GM23338 (cell line): ENCODE measurements around the gene MICB. TPM values are rescaled to one million over a fixed set of nuclear protein-coding genes. Genes with fewer than 3 reads are reported as not detected.

Source experiments
- ATAC-seq: fragments of 200-7000 bp; cut with Tn5 transposase; 3 replicates; pipeline ENCODE4 v1.9.1; 2020
- DNase-seq: peaks from one replicate; pipeline ENCODE4 v3.0.0-alpha.2; 2015; ENCODE audit warnings: low spot score
- H2AFZ ChIP-seq: fragments of 200-600 bp; sonication (generic); 2 replicates; pipeline ENCODE4 v1.8.0; 2016; ENCODE audit warnings: antibody characterized with exemption, mild to moderate bottlenecking, moderate library complexity
- H3F3A ChIP-seq: fragments of 200-600 bp; sonication (generic); replicated peaks from 2 replicates; pipeline ENCODE4 v1.8.0; 2017; ENCODE audit warnings: antibody characterized with exemption, mixed run types, low read depth
- H3K27ac ChIP-seq: fragments of 200-600 bp; sonication (generic); 2 replicates; pipeline ENCODE4 v1.6.1; 2016; ENCODE audit warnings: low read depth
- H3K27me3 ChIP-seq: fragments of 200-600 bp; sonication (generic); 2 replicates; pipeline ENCODE4 v1.8.0; 2016; ENCODE audit warnings: mild to moderate bottlenecking, mixed run types, moderate library complexity; ENCODE audit not compliant: insufficient read depth
- H3K36me3 ChIP-seq: fragments of 200-600 bp; sonication (generic); 2 replicates; pipeline ENCODE4 v1.8.0; 2016; ENCODE audit warnings: mild to moderate bottlenecking; ENCODE audit not compliant: insufficient read depth
- H3K4me1 ChIP-seq: fragments of 200-600 bp; sonication (generic); 2 replicates; pipeline ENCODE4 v1.8.0; 2016; ENCODE audit warnings: mild to moderate bottlenecking, moderate library complexity; ENCODE audit not compliant: insufficient read depth
- H3K4me2 ChIP-seq: fragments of 200-600 bp; sonication (generic); 2 replicates; pipeline ENCODE4 v1.7.1; 2017; ENCODE audit warnings: mixed run types
- H3K4me3 ChIP-seq: fragments of 200-600 bp; sonication (generic); 2 replicates; pipeline ENCODE4 v1.6.1; 2016; ENCODE audit warnings: mixed run types
- H3K79me2 ChIP-seq: fragments of 200-600 bp; sonication (generic); replicated peaks from 2 replicates; pipeline ENCODE4 v1.8.0; 2017; ENCODE audit warnings: mild to moderate bottlenecking; ENCODE audit not compliant: insufficient read depth
- H3K9me2 ChIP-seq: fragments of 200-600 bp; sonication (generic); 2 replicates; pipeline ENCODE4 v1.8.0; 2017; ENCODE audit not compliant: insufficient read depth
- H4K20me1 ChIP-seq: fragments of 200-600 bp; sonication (generic); replicated peaks from 2 replicates; pipeline ENCODE4 v1.8.0; 2017; ENCODE audit warnings: mild to moderate bottlenecking; ENCODE audit not compliant: insufficient read depth
- H3K27ac Mint-ChIP-seq: 2 replicates; pipeline ENCODE4 v1.8.0; 2020; ENCODE audit warnings: inconsistent platforms, mild to moderate bottlenecking, moderate library complexity, mixed read lengths
- H3K27me3 Mint-ChIP-seq: 3 replicates; pipeline ENCODE4 v1.8.0; 2022; ENCODE audit warnings: low read depth, mild to moderate bottlenecking, moderate library complexity, mixed read lengths, inconsistent platforms; ENCODE audit not compliant: insufficient read depth, poor library complexity
- H3K36me3 Mint-ChIP-seq: 3 replicates; pipeline ENCODE4 v1.8.0; 2021; ENCODE audit warnings: low read depth, mild to moderate bottlenecking, inconsistent platforms, moderate library complexity, mixed read lengths
- H3K4me1 Mint-ChIP-seq: 3 replicates; pipeline ENCODE4 v1.8.0; 2020; ENCODE audit warnings: mild to moderate bottlenecking, inconsistent platforms, mixed read lengths
- H3K4me3 Mint-ChIP-seq: 3 replicates; pipeline ENCODE4 v1.8.0; 2021; ENCODE audit warnings: moderate library complexity, mild to moderate bottlenecking, inconsistent platforms, mixed read lengths
- H3K9me3 Mint-ChIP-seq: 3 replicates; pipeline ENCODE4 v1.8.0; 2020; ENCODE audit warnings: moderate library complexity, mild to moderate bottlenecking, inconsistent platforms, mixed read lengths
- CREB1 ChIP-seq: fragments of 250-450 bp; sonication (Bioruptor Pico); IDR thresholded peaks from 2 replicates; pipeline ENCODE4 v1.5.0; 2020; ENCODE audit warnings: low read depth, mild to moderate bottlenecking, moderate library complexity
- CTCF ChIP-seq, 2 experiments: fragments of 200-600 bp in 1 of 2; sonication (generic) in 1 of 2; conservative IDR thresholded peaks; 2 replicates each; pipeline versions ENCODE4 v1.5.1 to v1.6.1; 2016 to 2017; ENCODE audit warnings: antibody characterized with exemption in 2 of 2, low read depth in 2 of 2, mild to moderate bottlenecking in 2 of 2, moderate library complexity in 1 of 2
- ETS1 ChIP-seq: IDR thresholded peaks from 2 replicates; pipeline ENCODE4 v1.6.1; 2016; ENCODE audit warnings: antibody characterized with exemption
- EZH2 ChIP-seq: fragments of 200-600 bp; sonication (generic); IDR thresholded peaks from one replicate; pipeline ENCODE4 v1.8.0; 2017; ENCODE audit warnings: antibody characterized with exemption, mild to moderate bottlenecking, low read depth; ENCODE audit not compliant: unreplicated experiment
- EZH2phosphoT487 ChIP-seq: fragments of 200-600 bp; sonication (generic); IDR thresholded peaks from one replicate; pipeline ENCODE4 v1.8.1; 2018; ENCODE audit warnings: antibody characterized with exemption; ENCODE audit not compliant: unreplicated experiment
- JUNB ChIP-seq: IDR thresholded peaks from one replicate; pipeline ENCODE4 v1.6.1; 2016; ENCODE audit warnings: antibody characterized with exemption; ENCODE audit not compliant: unreplicated experiment
- NANOG ChIP-seq: IDR thresholded peaks from 2 replicates; pipeline ENCODE4 v1.6.1; 2016; ENCODE audit warnings: antibody characterized with exemption, borderline replicate concordance
- POLR2AphosphoS5 ChIP-seq: IDR thresholded peaks from 2 replicates; pipeline ENCODE4 v1.6.1; 2016; ENCODE audit warnings: antibody characterized with exemption, low read depth
- STAT1 ChIP-seq: IDR thresholded peaks from one replicate; pipeline ENCODE4 v1.6.1; 2016; ENCODE audit warnings: antibody characterized with exemption; ENCODE audit not compliant: unreplicated experiment
- ZNF114 ChIP-seq: fragments of 250-450 bp; sonication (Bioruptor Pico); IDR thresholded peaks from 2 replicates; pipeline ENCODE4 v1.5.0; 2020; ENCODE audit warnings: mild to moderate bottlenecking, moderate library complexity
- ZNF331 ChIP-seq: fragments of 250-450 bp; sonication (Bioruptor Pico); IDR thresholded peaks from 2 replicates; pipeline ENCODE4 v1.5.0; 2020; ENCODE audit warnings: low read depth, mild to moderate bottlenecking, moderate library complexity
- polyA plus RNA-seq: library from polyadenylated mRNA; unstranded; fragments of >200 nt; fragmentation: Nextera tagmentation; extraction: Ambion mirVana; gene quantifications from 2 replicates; pipeline ENCODE4 v1.2.1, GENCODE V29; 2016
- total RNA-seq: library from RNA; depleted of rRNA; stranded (reverse); fragments of >200 nt; shearing (Covaris generic); gene quantifications from 2 replicates; pipeline ENCODE4 v1.2.3, GENCODE V29; 2014
- TF ChIP-seq, protein P1 (sequence below): IDR thresholded peaks from one replicate; pipeline ENCODE4 v1.6.1; 2018; ENCODE audit warnings: antibody characterized with exemption; ENCODE audit not compliant: unreplicated experiment

The MICB gene
- total and polyA plus RNA-seq, 2 experiments from 2014 or later = 9.2 to 23.8 TPM

GRCh38 chr6:31532644-31533454, 34.9 kb downstream of the MICB start (continued):
- TF ChIP-seq, protein P1, sequence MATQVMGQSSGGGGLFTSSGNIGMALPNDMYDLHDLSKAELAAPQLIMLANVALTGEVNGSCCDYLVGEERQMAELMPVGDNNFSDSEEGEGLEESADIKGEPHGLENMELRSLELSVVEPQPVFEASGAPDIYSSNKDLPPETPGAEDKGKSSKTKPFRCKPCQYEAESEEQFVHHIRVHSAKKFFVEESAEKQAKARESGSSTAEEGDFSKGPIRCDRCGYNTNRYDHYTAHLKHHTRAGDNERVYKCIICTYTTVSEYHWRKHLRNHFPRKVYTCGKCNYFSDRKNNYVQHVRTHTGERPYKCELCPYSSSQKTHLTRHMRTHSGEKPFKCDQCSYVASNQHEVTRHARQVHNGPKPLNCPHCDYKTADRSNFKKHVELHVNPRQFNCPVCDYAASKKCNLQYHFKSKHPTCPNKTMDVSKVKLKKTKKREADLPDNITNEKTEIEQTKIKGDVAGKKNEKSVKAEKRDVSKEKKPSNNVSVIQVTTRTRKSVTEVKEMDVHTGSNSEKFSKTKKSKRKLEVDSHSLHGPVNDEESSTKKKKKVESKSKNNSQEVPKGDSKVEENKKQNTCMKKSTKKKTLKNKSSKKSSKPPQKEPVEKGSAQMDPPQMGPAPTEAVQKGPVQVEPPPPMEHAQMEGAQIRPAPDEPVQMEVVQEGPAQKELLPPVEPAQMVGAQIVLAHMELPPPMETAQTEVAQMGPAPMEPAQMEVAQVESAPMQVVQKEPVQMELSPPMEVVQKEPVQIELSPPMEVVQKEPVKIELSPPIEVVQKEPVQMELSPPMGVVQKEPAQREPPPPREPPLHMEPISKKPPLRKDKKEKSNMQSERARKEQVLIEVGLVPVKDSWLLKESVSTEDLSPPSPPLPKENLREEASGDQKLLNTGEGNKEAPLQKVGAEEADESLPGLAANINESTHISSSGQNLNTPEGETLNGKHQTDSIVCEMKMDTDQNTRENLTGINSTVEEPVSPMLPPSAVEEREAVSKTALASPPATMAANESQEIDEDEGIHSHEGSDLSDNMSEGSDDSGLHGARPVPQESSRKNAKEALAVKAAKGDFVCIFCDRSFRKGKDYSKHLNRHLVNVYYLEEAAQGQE = no peak
- TF ChIP-seq EZH2 (no peak), NANOG (no peak), JUNB (no peak), EZH2phosphoT487 (no peak)

DNA sequence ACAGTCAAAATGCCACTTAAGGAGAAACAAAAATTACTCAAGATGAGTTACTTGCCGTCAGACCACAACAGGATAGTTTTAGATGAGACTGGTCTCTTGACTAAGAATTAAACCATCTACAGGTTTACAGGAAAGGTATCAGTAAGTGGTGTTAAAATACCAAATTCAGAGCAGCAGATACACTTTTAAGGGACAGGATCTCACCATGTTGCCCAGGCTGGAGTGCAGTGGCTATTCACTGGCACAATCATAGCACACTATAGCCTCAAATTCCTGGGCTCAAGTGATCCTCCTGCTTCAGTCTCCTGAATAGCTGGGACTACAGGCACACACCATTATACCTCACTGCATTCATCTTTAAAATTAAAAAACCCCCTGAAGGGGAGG, 35.5 kb downstream of the MICB start:
- Mint-ChIP-seq H3K9me3 (no peaks in the 10 kb centered on the region), H3K27ac (no peak overlapping the region), H3K4me1 (peaks cover 54% of the 10 kb centered on the region), H3K4me3 (no peak overlapping the region), H3K36me3 (peaks cover 96% of the 10 kb centered on the region), H3K27me3 (peaks cover 18% of the 10 kb centered on the region)
- Histone ChIP-seq H3K4me1 (peaks cover 2% of the 10 kb centered on the region), H3K36me3 (peaks cover 87% of the 10 kb centered on the region), H3K9me2 (no peaks in the 10 kb centered on the region), H4K20me1 (peaks cover 69% of the 10 kb centered on the region), H3F3A (peaks cover 71% of the 10 kb centered on the region), H3K27ac (peak overlapping the region; percentile 66; the same call in 1 of the 2 replicates), H3K4me3 (no peak overlapping the region), H3K4me2 (no peak overlapping the region), H3K27me3 (no peaks in the 10 kb centered on the region), H3K79me2 (peaks cover 65% of the 10 kb centered on the region), H2AFZ (no peak overlapping the region)
- no peak for ATAC-seq
- DNase-seq = no peak
- TF ChIP-seq POLR2AphosphoS5 (no peak), EZH2 (no peak), CREB1 (CRISPR knock-in tag) (no peak), ZNF114 (CRISPR knock-in tag) (no peak), STAT1 (no peak), JUNB (no peak), ETS1 (no peak), NANOG (no peak), CTCF (conservative IDR thresholded peaks at IDR 0.05; ENCODE audit: low read depth in 2 of 2) (no peak), ZNF331 (CRISPR knock-in tag) (no peak)
